NK-92 (cell line): ENCODE results near the gene RANBP9.

Source experiments
- DNase-seq: peaks from one replicate; lab custom pipeline; 2025; ENCODE audit not compliant: unreplicated experiment; lab: John Stamatoyannopoulos, UW

RANBP9 gene

DNA sequence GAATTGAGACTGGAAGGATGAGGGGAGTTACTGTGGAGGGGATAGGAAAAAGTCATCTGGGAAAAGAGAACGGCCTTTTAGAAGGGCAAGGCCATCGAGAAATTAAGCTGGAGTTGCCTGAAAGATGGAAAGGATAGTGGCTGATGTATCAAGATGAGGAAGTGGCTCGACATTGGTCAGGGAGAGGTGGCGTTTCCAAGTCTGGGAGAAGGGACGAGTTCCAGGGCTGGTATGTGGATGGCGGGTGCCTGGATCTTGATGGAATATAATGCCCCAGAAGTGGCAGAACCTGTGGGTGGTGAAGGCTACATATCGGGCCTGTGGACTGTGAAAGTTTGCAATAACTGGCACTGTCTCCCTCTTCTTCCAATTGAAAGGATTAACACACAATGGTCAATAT is 139.4 kb downstream of the RANBP9 start:
- DNase-seq, result no peak
